Kidney (tissue), 14 donors: ENCODE measurements around the gene BRI3. TPM values are rescaled to one million over a fixed set of nuclear protein-coding genes. Genes with fewer than 3 reads are reported as not detected.

Source experiments
- DNase-seq, 5 donors: peaks; one replicate each; pipeline ENCODE4 v3.0.0-alpha.2; 2013 to 2020
- FAIRE-seq: peaks from 2 replicates; lab custom pipeline; 2012; peaks lifted over from hg19 to GRCh38; lab: Jason Lieb, UNC
- H3K27ac ChIP-seq, 2 donors: one replicate each; pipeline ENCODE4 v1.7.0; 2013; ENCODE audit warnings: low read depth in 2 of 2, low read length in 2 of 2, inconsistent platforms in 1 of 2
- H3K27me3 ChIP-seq: one replicate; pipeline ENCODE4 v1.7.1; 2013; ENCODE audit warnings: low read length, inconsistent platforms; ENCODE audit not compliant: control insufficient read depth, insufficient read depth
- H3K36me3 ChIP-seq, 3 donors: one replicate each; pipeline versions ENCODE4 v1.7.0 to v1.7.1; 2013; ENCODE audit warnings: low read length in 3 of 3, control low read depth in 1 of 3, inconsistent platforms in 1 of 3; ENCODE audit not compliant: insufficient read depth in 3 of 3, control insufficient read depth in 2 of 3
- H3K4me1 ChIP-seq, 3 donors: one replicate each; pipeline versions ENCODE4 v1.7.0 to v1.7.1; 2013; ENCODE audit warnings: low read length in 3 of 3, inconsistent platforms in 1 of 3, low read depth in 1 of 3; ENCODE audit not compliant: control insufficient read depth in 2 of 3, insufficient read depth in 2 of 3
- H3K4me3 ChIP-seq, 3 donors: one replicate each; pipeline versions ENCODE4 v1.7.0 to v1.8.1; 2013; ENCODE audit warnings: low read length in 3 of 3, control low read depth in 1 of 3, inconsistent platforms in 1 of 3
- H3K9ac ChIP-seq, 3 donors: one replicate each; pipeline versions ENCODE4 v1.7.0 to v1.7.1; 2013; ENCODE audit warnings: low read length in 3 of 3, control low read depth in 1 of 3, inconsistent platforms in 1 of 3
- H3K9me3 ChIP-seq, 3 donors: one replicate each; pipeline versions ENCODE4 v1.7.0 to v1.7.1; 2013; ENCODE audit warnings: low read length in 3 of 3, control low read depth in 1 of 3, inconsistent platforms in 1 of 3; ENCODE audit not compliant: control insufficient read depth in 2 of 3, insufficient read depth in 1 of 3
- intact Hi-C: fragments of 100-400 bp; cut with DNase I; formaldehyde crosslinking; loops from one replicate; pipeline ENCODE4 v1.11.1; 2022
- polyA plus RNA-seq: library from polyadenylated mRNA; stranded (reverse); fragments of 350-450 nt; fragmentation: Illumina TruSeq; extraction: RNeasy Lipid Tissue Mini Kit (QIAGEN cat#74804); gene quantifications from one replicate; pipeline ENCODE4 v1.2.3, GENCODE V29; 2014; ENCODE audit warnings: low read depth, low replicate concordance; ENCODE audit not compliant: insufficient read depth
- total RNA-seq: library from RNA; stranded (reverse); fragmentation: NEBNext Ultra II Directional; extraction: Animal tissue kit (Norgen Biotek cat#: 25700); gene quantifications from one replicate; pipeline ENCODE4 v1.2.1, GENCODE V29; 2021
- TF ChIP-seq, protein P1 (sequence below): IDR thresholded peaks from 3 replicates; pipeline ENCODE4 v1.5.1; 2012; ENCODE audit warnings: mild to moderate bottlenecking, moderate library complexity, borderline replicate concordance; ENCODE audit not compliant: insufficient read depth; ENCODE audit errors: extremely low read depth
- donor health status: control.
- donor health status: control.
- donor health status: control.
- donor health status: control.
- donor health status: control.
- donor health status: DM: yes; HTN: yes; CAD: no.
- donor health status: Normal renal cell carcinoma (clear cell type).

Gene BRI3
- total and polyA plus RNA-seq, 2 donors from 2014 or later = 192 to 240 TPM

DNA sequence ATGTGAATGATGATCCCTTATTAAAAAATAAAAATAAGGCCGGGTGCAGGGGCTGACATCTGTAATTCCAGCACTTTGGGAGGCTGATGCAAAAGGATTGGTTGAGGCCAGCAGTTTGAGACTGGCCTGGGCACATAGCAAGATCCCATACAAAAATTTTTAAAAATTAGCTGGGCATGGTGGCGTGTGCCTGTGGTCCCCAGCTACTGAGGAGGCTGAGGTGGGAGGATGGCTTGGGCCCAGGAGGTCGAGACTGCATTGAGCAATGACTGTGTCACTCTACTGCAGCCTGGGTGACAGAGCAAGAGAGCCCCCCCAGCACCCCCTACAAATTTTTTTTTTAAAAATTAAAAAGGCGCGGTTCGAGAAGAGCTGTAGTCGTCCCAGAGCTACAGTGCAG, 1.2 kb upstream of the BRI3 start:
- Histone ChIP-seq H3K9ac (peak overlapping the region in 1 of 3 donors; percentile 97), H3K4me3 (peak overlapping the region in 2 of 3 donors; percentile 69 to 79), H3K9me3 (no peaks in the 10 kb centered on the region), H3K4me1 (peaks cover 0 to 24% (median 10%) of the 10 kb centered on the region in 3 donors), H3K36me3 (no peaks in the 10 kb centered on the region), H3K27ac (peak overlapping the region; percentile 93), H3K27me3 (no peaks in the 10 kb centered on the region)
- DNase-seq (peak in 1 of 5 donors; percentile 53), FAIRE-seq (no peak)
- intact Hi-C loops = no loop called here
- TF ChIP-seq, protein P1, sequence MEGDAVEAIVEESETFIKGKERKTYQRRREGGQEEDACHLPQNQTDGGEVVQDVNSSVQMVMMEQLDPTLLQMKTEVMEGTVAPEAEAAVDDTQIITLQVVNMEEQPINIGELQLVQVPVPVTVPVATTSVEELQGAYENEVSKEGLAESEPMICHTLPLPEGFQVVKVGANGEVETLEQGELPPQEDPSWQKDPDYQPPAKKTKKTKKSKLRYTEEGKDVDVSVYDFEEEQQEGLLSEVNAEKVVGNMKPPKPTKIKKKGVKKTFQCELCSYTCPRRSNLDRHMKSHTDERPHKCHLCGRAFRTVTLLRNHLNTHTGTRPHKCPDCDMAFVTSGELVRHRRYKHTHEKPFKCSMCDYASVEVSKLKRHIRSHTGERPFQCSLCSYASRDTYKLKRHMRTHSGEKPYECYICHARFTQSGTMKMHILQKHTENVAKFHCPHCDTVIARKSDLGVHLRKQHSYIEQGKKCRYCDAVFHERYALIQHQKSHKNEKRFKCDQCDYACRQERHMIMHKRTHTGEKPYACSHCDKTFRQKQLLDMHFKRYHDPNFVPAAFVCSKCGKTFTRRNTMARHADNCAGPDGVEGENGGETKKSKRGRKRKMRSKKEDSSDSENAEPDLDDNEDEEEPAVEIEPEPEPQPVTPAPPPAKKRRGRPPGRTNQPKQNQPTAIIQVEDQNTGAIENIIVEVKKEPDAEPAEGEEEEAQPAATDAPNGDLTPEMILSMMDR = no peak

DNA sequence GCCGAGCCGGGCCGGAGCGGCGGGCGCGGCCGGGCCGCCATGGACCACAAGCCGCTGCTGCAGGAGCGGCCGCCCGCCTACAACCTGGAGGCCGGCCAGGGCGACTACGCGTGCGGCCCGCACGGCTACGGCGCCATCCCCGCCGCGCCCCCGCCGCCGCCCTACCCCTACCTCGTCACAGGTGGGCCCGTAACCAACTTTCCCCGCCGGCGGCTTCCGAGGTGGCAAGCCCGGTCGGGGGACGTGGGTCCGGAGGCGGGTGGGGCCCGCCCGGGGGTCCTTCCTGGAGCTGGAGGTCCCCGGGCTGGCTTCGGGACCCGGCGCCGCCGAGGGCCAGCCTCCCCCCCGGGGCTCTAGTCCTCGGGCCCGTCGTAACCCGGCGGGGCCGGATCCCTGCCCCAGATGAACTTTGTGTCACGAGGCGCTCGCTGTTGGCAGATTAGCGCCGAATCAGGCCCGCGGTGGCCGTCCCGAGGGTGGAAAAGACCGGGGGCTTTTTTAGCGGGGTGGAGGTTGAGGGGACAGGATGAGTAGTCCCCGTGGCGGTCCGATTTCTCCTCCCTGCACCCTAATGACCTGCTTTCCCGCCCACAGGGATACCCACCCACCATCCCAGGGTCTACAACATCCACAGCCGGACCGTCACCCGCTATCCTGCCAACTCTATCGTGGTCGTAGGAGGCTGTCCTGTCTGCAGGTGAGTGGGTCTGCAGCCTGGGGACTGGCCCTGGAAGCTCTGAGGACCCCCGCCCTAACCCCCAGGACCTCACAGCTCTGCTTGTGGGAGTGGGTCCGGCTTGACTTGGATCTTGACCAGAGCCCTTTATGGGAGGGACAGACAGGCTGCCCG, 496 bp downstream of the BRI3 start:
- Histone ChIP-seq H3K4me3 (peak overlapping the region; percentile 62 to 94 (median 87)), H3K27ac (peak overlapping the region; percentile 92 to 93), H3K27me3 (no peaks in the 10 kb centered on the region), H3K9ac (peak overlapping the region; percentile 42 to 99 (median 99)), H3K9me3 (no peaks in the 10 kb centered on the region), H3K36me3 (no peaks in the 10 kb centered on the region), H3K4me1 (peaks cover 0 to 40% (median 27%) of the 10 kb centered on the region in 3 donors)
- intact Hi-C loops = no loop called here
- peak in 4 of 5 donors; percentile 22 to 89 (median 60) for DNase-seq
- TF ChIP-seq, protein P1 = no peak
- no peak for FAIRE-seq

DNA sequence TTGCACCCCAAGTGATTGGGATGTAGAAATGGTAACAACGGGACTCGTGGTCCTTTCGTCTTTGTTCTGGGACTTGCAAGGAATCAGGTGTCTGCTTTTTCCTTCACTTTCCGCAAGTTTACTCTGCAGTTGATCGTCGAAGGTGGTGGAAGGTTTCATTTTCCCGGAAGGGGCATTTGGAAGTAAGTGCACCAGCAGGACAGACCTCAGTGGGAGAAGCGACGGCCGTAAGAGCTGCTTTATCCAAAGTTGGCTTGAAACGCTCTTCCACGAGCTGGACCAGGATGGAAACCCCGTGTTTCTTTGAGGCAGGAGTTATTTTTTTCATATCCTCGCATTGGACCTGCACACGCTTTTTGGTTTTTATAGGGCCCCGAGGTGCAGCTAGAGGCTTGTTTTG, 1.2 kb downstream of the BRI3 start:
- Histone ChIP-seq H3K27ac (peak overlapping the region; percentile 92 to 93), H3K4me1 (peaks cover 0 to 47% (median 28%) of the 10 kb centered on the region in 3 donors), H3K9ac (peak overlapping the region; percentile 42 to 99 (median 69)), H3K27me3 (no peaks in the 10 kb centered on the region), H3K36me3 (no peaks in the 10 kb centered on the region), H3K9me3 (no peaks in the 10 kb centered on the region), H3K4me3 (peak overlapping the region; percentile 62 to 94 (median 87))
- intact Hi-C loops = no loop called here
- TF ChIP-seq, protein P1 = no peak
- no peak for FAIRE-seq
- peak in 1 of 5 donors; percentile 36 for DNase-seq
